Gastroesophageal sphincter (tissue), 4 donors: Measurements from ENCODE around the gene NEK8. TPM values are rescaled to one million over a fixed set of nuclear protein-coding genes. Genes with fewer than 3 reads are reported as not detected.

Source experiments
- ATAC-seq: fragments of 150-250 bp; one replicate; pipeline ENCODE4 v1.9.1; 2016; ENCODE audit warnings: mild to moderate bottlenecking, moderate library complexity
- H3K27ac ChIP-seq, 4 donors: fragments of 200-600 bp; sonication (generic) in 3 of 4; 1 replicate in 3 of 4; 2 replicates in 1 of 4; pipeline ENCODE4 v1.5.1; 2016 to 2019
- H3K27me3 ChIP-seq: fragments of 200-600 bp; sonication (generic); one replicate; pipeline ENCODE4 v1.5.1; 2019
- H3K36me3 ChIP-seq, 2 donors: fragments of 200-600 bp; sonication (generic); one replicate each; pipeline ENCODE4 v1.5.1; 2019; ENCODE audit warnings: control low read depth in 1 of 2
- H3K4me1 ChIP-seq, 3 donors: fragments of 200-600 bp; sonication (generic); 1 replicate in 2 of 3; 2 replicates in 1 of 3; pipeline ENCODE4 v1.5.1; 2016 to 2019; ENCODE audit warnings: control low read depth in 2 of 3
- H3K4me3 ChIP-seq, 2 donors: fragments of 200-600 bp; sonication (generic); one replicate each; pipeline ENCODE4 v1.5.1; 2019; ENCODE audit warnings: mild to moderate bottlenecking in 1 of 2, moderate library complexity in 1 of 2
- H3K9me3 ChIP-seq, 3 donors: fragments of 200-600 bp; sonication (generic); one replicate each; pipeline ENCODE4 v1.5.1; 2017 to 2019; ENCODE audit warnings: control low read depth in 2 of 3
- EP300 ChIP-seq: sonication (generic); formaldehyde crosslinking; IDR thresholded peaks from one replicate; pipeline ENCODE4 v1.6.1; 2017; ENCODE audit warnings: antibody characterized with exemption, mild to moderate bottlenecking
- POLR2A ChIP-seq, 2 donors: fragments of 450-650 bp; IDR thresholded peaks; one replicate each; pipeline ENCODE4 v1.6.1; 2017; ENCODE audit warnings: antibody characterized with exemption in 2 of 2, mild to moderate bottlenecking in 2 of 2, moderate library complexity in 1 of 2
- POLR2AphosphoS5 ChIP-seq: sonication (generic); formaldehyde crosslinking; IDR thresholded peaks from one replicate; pipeline ENCODE4 v1.6.1; 2017; ENCODE audit warnings: antibody characterized with exemption
- WGBS, 2 donors: methylation state at CpG; one replicate each; pipeline ENCODE4 v1.1.5; 2018; ENCODE audit warnings: low coverage in 1 of 2; 5-methylcytosine and 5-hydroxymethylcytosine counted together
- total RNA-seq, 4 donors: library from RNA; depleted of rRNA; stranded (reverse); fragments of >200 nt; gene quantifications; one replicate each; pipeline ENCODE4 v1.1.0, GENCODE V29; 2016
- TF ChIP-seq, protein P1 (sequence below), 4 experiments: fragments of 200-600 bp in 2 of 4; fragments of 450-650 bp in 2 of 4; sonication (generic) in 1 of 4; IDR thresholded peaks; one replicate each; pipeline ENCODE4 v1.5.1; 2017 to 2019; ENCODE audit warnings: antibody characterized with exemption in 4 of 4, mild to moderate bottlenecking in 2 of 4, moderate library complexity in 2 of 4

NEK8 gene
- total RNA-seq, 4 donors from 2014 or later: 0.94 to 2.0 (median 1.8) TPM; not detected in 1

- no peaks in the 10 kb centered on the region for H3K9me3 ChIP-seq
- H3K36me3 ChIP-seq: peaks cover 9 to 100% of the 10 kb centered on the region in 2 donors
- no peaks in the 10 kb centered on the region for H3K27me3 ChIP-seq
- 93 to 97% methylated on average over 4 of the region's 4 CpGs for WGBS, 2 donors
- TF ChIP-seq EP300 (no peak), POLR2A (IDR thresholded peaks at IDR 0.05) (no peak), POLR2AphosphoS5 (no peak)
- TF ChIP-seq, protein P1, sequence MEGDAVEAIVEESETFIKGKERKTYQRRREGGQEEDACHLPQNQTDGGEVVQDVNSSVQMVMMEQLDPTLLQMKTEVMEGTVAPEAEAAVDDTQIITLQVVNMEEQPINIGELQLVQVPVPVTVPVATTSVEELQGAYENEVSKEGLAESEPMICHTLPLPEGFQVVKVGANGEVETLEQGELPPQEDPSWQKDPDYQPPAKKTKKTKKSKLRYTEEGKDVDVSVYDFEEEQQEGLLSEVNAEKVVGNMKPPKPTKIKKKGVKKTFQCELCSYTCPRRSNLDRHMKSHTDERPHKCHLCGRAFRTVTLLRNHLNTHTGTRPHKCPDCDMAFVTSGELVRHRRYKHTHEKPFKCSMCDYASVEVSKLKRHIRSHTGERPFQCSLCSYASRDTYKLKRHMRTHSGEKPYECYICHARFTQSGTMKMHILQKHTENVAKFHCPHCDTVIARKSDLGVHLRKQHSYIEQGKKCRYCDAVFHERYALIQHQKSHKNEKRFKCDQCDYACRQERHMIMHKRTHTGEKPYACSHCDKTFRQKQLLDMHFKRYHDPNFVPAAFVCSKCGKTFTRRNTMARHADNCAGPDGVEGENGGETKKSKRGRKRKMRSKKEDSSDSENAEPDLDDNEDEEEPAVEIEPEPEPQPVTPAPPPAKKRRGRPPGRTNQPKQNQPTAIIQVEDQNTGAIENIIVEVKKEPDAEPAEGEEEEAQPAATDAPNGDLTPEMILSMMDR (IDR thresholded peaks at IDR 0.05): no peak
- no peaks in the 10 kb centered on the region for H3K4me1 ChIP-seq
- H3K27ac ChIP-seq: no peak overlapping the region
- H3K4me3 ChIP-seq: no peak overlapping the region
- ATAC-seq: no peak
Observed at GRCh38 chr17:28688481-28688880, 40.1 kb upstream of the NEK8 start.

- WGBS, 2 donors: 93 to 100% methylated on average over 2 to 3 of the region's 3 CpGs
- ATAC-seq: no peak
- H3K27ac ChIP-seq: no peak overlapping the region
- TF ChIP-seq POLR2AphosphoS5 (no peak), EP300 (no peak), POLR2A (IDR thresholded peaks at IDR 0.05) (no peak)
- TF ChIP-seq, protein P1 (IDR thresholded peaks at IDR 0.05): no peak
- H3K4me1 ChIP-seq: no peaks in the 10 kb centered on the region
- no peaks in the 10 kb centered on the region for H3K27me3 ChIP-seq
- H3K9me3 ChIP-seq: no peaks in the 10 kb centered on the region
- no peak overlapping the region for H3K4me3 ChIP-seq
- peaks cover 9 to 100% of the 10 kb centered on the region in 2 donors for H3K36me3 ChIP-seq
Observed at GRCh38 chr17:28689011-28689410, 39.6 kb upstream of the NEK8 start.

DNA sequence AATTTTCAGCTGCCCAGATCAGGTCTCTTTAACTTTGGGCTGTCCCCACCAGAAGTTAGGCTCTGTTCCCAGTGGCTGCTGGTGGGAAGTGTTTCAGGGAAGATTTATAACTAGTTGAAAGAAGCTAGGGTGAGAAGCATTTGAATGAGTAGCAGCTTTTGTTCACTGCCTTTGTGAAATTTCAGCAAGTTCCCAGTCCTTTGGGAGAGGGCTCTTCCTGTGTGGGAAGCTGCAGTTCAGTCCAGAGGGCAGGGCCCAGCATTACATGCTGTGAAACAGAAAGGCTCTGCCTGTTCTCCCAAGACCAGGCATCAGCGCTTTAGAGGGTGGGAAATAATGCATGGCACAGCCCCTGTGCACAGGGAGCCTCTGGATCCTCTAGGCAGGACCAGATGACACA is 34.7 kb upstream of the NEK8 start:
- TF ChIP-seq POLR2A (IDR thresholded peaks at IDR 0.05): no peak
- no peak for TF ChIP-seq POLR2AphosphoS5
- TF ChIP-seq, protein P1 (IDR thresholded peaks at IDR 0.05): no peak
- no peak for TF ChIP-seq EP300
- 100% methylated on average over 1 of the region's 1 CpG for WGBS, 2 donors
- H3K36me3 ChIP-seq: peaks cover 9 to 100% of the 10 kb centered on the region in 2 donors
- H3K4me3 ChIP-seq: no peak overlapping the region
- H3K27me3 ChIP-seq: no peaks in the 10 kb centered on the region
- H3K9me3 ChIP-seq: no peaks in the 10 kb centered on the region
- no peak for ATAC-seq
- H3K27ac ChIP-seq: no peak overlapping the region
- H3K4me1 ChIP-seq: no peaks in the 10 kb centered on the region

GRCh38 chr17:28698253-28698941 is 30.2 kb upstream of the NEK8 start:
- no peak overlapping the region for H3K27ac ChIP-seq
- 90 to 92% methylated on average over 5 to 6 of the region's 6 CpGs for WGBS, 2 donors
- peaks cover 0 to 100% of the 10 kb centered on the region in 2 donors for H3K36me3 ChIP-seq
- TF ChIP-seq POLR2A (IDR thresholded peaks at IDR 0.05) (no peak), POLR2AphosphoS5 (no peak), EP300 (no peak)
- TF ChIP-seq, protein P1 (IDR thresholded peaks at IDR 0.05): no peak
- no peaks in the 10 kb centered on the region for H3K27me3 ChIP-seq
- no peaks in the 10 kb centered on the region for H3K9me3 ChIP-seq
- ATAC-seq: no peak
- H3K4me3 ChIP-seq: no peak overlapping the region
- H3K4me1 ChIP-seq: no peaks in the 10 kb centered on the region

- Histone ChIP-seq H3K9me3 (no peaks in the 10 kb centered on the region), H3K27ac (no peak overlapping the region), H3K4me3 (no peak overlapping the region), H3K36me3 (peaks cover 0 to 100% of the 10 kb centered on the region in 2 donors), H3K27me3 (no peaks in the 10 kb centered on the region), H3K4me1 (no peaks in the 10 kb centered on the region)
- ATAC-seq: no peak
- WGBS, 2 donors: 70% methylated on average over 5 of the region's 8 CpGs; no CpG with 5 or more reads in 1 of the 2 donors
- TF ChIP-seq POLR2A (IDR thresholded peaks at IDR 0.05) (no peak), EP300 (no peak), POLR2AphosphoS5 (no peak)
- TF ChIP-seq, protein P1 (IDR thresholded peaks at IDR 0.05): no peak
Observed at GRCh38 chr17:28700278-28700677, 28.3 kb upstream of the NEK8 start.
